ENCODE results near the gene FBXW2. TPM values are rescaled to one million over a fixed set of nuclear protein-coding genes. Genes with fewer than 3 reads are reported as not detected.

FBXW2 gene
- total RNA-seq, 1 donor from 2014 or later: 85.0 TPM

- intact Hi-C loops (cut with micrococcal nuclease): no loop called here
Observed at GRCh38 chr9:120779227-120779626, 14.0 kb downstream of the FBXW2 start.

GRCh38 chr9:120778758-120779157 lies 14.5 kb downstream of the FBXW2 start:
- intact Hi-C loops (cut with micrococcal nuclease): no loop called here

GRCh38 chr9:120777229-120777628 lies 16.0 kb downstream of the FBXW2 start:
- intact Hi-C loops (cut with micrococcal nuclease): no loop called here

GRCh38 chr9:120776788-120777187 lies 16.4 kb downstream of the FBXW2 start:
- intact Hi-C loops (cut with micrococcal nuclease): no loop called here

- intact Hi-C loops (cut with micrococcal nuclease): no loop called here
Observed at GRCh38 chr9:120775859-120776258, 17.4 kb downstream of the FBXW2 start.

GRCh38 chr9:120774719-120775118 lies 18.5 kb downstream of the FBXW2 start:
- intact Hi-C loops (cut with micrococcal nuclease): no loop called here

GRCh38 chr9:120773256-120773655 lies 20.0 kb downstream of the FBXW2 start:
- intact Hi-C loops (cut with micrococcal nuclease): no loop called here

- intact Hi-C loops (cut with micrococcal nuclease): no loop called here
Observed at GRCh38 chr9:120770931-120771330, 22.3 kb downstream of the FBXW2 start.

GRCh38 chr9:120768886-120769285 lies 24.3 kb downstream of the FBXW2 start:
- intact Hi-C loops (cut with micrococcal nuclease): loop anchor here (2.0 kb wide), 1 partner anchor 78 kb away; no protein-coding TSS in a partner anchor

GRCh38 chr9:120768247-120768646 lies 25.0 kb downstream of the FBXW2 start:
- intact Hi-C loops (cut with micrococcal nuclease): loop anchor here (2.0 kb wide), 1 partner anchor 79 kb away; no protein-coding TSS in a partner anchor

- intact Hi-C loops (cut with micrococcal nuclease): no loop called here
Observed at GRCh38 chr9:120767451-120767850, 25.8 kb downstream of the FBXW2 start.

- intact Hi-C loops (cut with micrococcal nuclease): no loop called here
Observed at GRCh38 chr9:120765910-120766425, 27.2 kb downstream of the FBXW2 start.

- intact Hi-C loops (cut with micrococcal nuclease): no loop called here
Observed at GRCh38 chr9:120764476-120764875, 28.7 kb downstream of the FBXW2 start.

GRCh38 chr9:120761006-120761405 lies 32.2 kb downstream of the FBXW2 start:
- intact Hi-C loops (cut with micrococcal nuclease): no loop called here

GRCh38 chr9:120759755-120760400 lies 33.3 kb downstream of the FBXW2 start:
- intact Hi-C loops (cut with micrococcal nuclease): loop anchor here (5.0 kb wide), 4 partner anchors 32 to 642 kb away; partner anchors contain the start of gene FBXW2

- intact Hi-C loops (cut with micrococcal nuclease): loop anchor here (5.0 kb wide), 4 partner anchors 34 to 644 kb away; partner anchors contain the start of gene FBXW2
Observed at GRCh38 chr9:120758544-120758943, 34.7 kb downstream of the FBXW2 start.

GRCh38 chr9:120757026-120757913 lies 35.9 kb downstream of the FBXW2 start:
- intact Hi-C loops (cut with micrococcal nuclease): loop anchor here (2.0 to 5.0 kb wide), 5 partner anchors 35 to 645 kb away; partner anchors contain the start of genes FBXW2 and PSMD5

GRCh38 chr9:120756531-120756930 lies 36.7 kb downstream of the FBXW2 start:
- intact Hi-C loops (cut with micrococcal nuclease): loop anchor here (1.0 to 5.0 kb wide), 10 partner anchors 36 to 646 kb away; partner anchors contain the start of genes FBXW2 and PSMD5

GRCh38 chr9:120755810-120756434 lies 37.3 kb downstream of the FBXW2 start:
- intact Hi-C loops (cut with micrococcal nuclease): loop anchor here (1.0 to 5.0 kb wide), 10 partner anchors 36 to 646 kb away; partner anchors contain the start of genes FBXW2 and PSMD5

GRCh38 chr9:120755044-120755443 lies 38.2 kb downstream of the FBXW2 start:
- intact Hi-C loops (cut with micrococcal nuclease): loop anchor here (5.0 kb wide), 4 partner anchors 37 to 647 kb away; partner anchors contain the start of gene FBXW2

- intact Hi-C loops (cut with micrococcal nuclease): no loop called here
Observed at GRCh38 chr9:120750421-120750820, 42.8 kb downstream of the FBXW2 start.
